ENCODE measurements around the gene TSHZ2.
"Not testable (repeated sequence)": the region's sequence is repeated elsewhere in the genome, so short reads cannot be mapped to it uniquely, and the experiment has no call there.

The TSHZ2 gene

DNA sequence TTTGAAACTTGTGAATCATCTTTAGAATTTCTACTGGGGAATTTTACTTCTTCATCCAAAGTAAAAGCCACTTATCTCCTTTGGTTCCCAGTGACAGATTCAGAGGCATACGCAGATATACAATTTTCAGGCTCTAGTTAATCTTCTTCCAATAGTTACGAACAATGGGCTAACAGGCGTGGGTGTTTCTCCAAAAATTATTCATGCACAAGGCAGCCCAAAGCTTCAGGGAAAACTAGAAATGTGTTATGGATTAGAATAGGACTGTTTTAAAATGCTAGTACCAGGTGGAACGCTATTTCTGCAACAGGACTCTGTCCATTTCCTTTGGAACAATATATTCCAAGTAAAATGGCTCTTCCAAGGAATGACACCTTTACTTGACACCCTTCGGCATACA, 519.3 kb downstream of the TSHZ2 start:
- DNase-seq: no peak

- DNase-seq: no peak
Measured at GRCh38 chr20:53492212-53492611, 520.1 kb downstream of the TSHZ2 start.

DNA sequence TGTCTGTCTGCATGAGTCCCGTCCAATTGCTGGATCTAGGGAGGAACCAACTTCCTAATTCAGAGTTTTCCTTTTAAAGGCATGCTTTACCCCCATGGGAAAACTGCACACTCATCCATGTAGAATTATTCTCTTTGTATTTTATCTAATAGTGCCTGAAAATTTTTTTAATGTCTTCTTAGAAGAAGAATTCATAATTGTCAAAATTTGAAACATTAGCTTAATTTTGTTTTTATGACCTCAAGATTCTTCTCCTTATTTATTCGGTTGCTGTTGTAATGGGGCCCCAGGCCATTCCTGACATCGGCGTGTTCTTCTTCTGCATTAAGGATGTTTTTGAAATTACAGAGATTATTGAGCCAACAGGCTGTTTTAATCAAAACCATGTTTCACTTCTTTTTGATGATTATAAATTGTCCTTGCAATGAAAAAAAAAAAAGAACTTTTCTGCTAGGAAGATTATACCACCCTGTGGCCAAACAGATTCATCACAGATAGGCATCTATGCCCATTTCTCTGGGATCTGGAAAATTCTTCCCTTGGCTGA, 521.2 kb downstream of the TSHZ2 start:
- DNase-seq: no peak

DNA sequence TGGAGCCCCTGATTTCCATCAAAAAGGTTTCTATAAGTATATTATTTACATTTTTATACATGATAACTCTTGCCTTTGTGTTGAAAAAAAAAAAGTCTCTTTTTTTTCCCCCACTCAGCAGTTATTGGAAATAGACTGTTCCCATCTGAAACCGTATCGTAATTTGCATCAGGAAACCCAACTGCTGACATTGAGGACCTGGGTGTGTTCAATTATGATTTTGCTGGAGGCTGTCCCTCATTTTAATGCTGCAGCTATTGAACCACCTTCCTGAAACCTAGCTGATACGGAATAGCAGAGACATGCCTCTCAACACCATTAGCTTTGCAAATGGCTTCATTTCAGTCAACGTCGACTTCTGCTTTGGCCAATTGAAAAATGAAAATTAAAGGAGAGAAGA, 522.6 kb downstream of the TSHZ2 start:
- DNase-seq: peak; percentile 37

- DNase-seq: peak; percentile 61
Measured at GRCh38 chr20:53495398-53496092, 523.4 kb downstream of the TSHZ2 start.

DNA sequence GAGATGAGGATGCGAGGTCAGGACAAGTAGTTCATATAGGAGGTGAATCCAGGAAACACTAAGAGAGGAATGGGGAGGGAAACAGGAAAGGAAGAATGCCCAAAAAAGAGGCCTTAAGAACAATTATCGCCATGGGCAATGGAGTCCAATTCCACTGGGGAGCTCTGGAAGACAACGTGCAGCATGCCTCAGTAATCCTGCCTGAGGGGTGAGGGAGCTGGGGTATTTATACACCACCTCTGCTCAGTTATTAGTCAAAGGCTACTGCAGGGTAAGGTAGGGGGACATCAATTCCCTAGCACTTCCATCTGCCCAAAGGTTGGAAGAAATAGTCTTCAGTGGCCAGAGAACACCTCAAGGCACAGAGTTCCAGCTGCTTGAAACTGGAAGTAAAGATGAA, 525.1 kb downstream of the TSHZ2 start:
- no peak for DNase-seq

GRCh38 chr20:53498341-53498740, 526.2 kb downstream of the TSHZ2 start:
- DNase-seq: no peak

DNA sequence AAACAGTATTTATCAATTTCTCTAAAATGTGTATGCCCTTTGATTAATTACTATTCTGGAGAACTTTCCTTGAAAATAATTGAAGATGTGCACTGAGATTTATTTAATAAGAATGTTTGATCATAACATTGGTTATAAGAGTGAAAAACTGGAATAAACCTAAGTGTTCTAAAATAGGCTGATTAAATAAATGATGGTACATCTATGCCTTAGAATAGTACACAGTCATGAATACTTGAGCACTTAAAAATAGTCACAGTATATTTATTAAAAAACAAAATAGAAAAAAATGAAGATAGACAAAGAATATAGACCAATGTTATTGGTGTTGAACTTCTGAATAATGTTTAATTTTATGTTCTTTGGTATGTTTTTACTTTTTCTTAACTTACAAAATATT, 528.5 kb downstream of the TSHZ2 start:
- DNase-seq: no peak

DNA sequence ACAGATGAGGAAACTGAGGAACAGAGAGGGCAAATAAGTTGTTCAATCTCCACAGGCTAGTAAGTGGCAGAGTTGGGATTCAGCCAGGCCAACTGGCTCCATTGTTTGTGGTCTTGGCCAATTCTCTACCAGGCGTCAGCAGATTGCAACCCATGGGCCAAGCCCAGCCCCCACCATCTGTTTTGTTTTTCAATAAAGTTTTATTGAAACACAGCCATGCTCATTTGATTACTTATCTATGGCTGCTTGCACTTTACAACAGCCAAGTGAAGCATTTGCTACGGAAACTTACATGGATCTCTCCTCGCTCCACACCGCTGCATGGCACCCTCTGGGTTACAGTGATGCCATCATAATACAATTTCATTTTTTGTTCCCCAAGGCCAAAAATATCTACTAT, 530.7 kb downstream of the TSHZ2 start:
- DNase-seq: no peak

- no peak for DNase-seq
Measured at GRCh38 chr20:53503517-53503919, 531.4 kb downstream of the TSHZ2 start.

GRCh38 chr20:53504106-53504505, 531.9 kb downstream of the TSHZ2 start:
- not testable (repeated sequence) for DNase-seq

GRCh38 chr20:53510262-53510661, 538.1 kb downstream of the TSHZ2 start:
- no peak for DNase-seq

DNA sequence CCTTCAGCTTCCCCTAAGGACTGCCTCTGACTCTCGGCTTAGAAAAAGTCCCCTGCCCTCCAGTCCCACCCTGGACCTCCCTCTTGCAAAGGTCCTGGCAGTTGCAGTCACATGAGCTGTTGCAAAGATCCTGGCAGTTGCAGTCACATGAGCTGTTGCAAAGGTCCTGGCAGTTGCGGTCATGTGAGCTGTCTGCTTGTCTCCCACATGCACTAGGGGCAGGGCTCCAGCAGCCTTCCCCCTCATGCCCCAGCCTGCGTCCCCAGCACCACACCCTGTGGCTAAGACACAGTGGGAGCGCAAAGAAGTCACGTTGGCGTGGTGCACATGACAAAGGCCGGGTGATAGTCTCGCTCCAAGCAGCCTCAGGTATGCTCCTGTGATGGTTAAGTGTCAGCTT, 538.5 kb downstream of the TSHZ2 start:
- no peak for DNase-seq

DNA sequence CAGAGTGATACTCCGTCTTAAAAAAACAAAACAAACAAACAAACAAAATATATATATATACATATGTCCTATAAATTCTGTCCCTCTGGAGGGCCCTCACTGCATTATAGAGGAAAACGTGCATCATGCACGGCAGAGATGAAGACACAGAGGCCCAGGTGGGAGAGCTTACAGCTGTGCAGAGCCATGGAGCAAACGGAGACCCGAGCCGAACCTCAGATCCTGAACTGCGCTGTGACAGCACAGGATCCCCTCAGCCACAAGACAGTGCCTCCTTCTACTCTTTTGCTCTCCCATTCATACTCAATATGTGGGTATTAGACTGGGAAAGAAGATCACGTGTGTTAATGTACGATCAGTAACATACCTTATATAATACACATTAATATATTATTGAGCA, 539.9 kb downstream of the TSHZ2 start:
- DNase-seq: no peak

- DNase-seq: no peak
Measured at GRCh38 chr20:53513168-53513488, 541.0 kb downstream of the TSHZ2 start.

- DNase-seq: no peak
Measured at GRCh38 chr20:53513489-53514298, 541.5 kb downstream of the TSHZ2 start.

DNA sequence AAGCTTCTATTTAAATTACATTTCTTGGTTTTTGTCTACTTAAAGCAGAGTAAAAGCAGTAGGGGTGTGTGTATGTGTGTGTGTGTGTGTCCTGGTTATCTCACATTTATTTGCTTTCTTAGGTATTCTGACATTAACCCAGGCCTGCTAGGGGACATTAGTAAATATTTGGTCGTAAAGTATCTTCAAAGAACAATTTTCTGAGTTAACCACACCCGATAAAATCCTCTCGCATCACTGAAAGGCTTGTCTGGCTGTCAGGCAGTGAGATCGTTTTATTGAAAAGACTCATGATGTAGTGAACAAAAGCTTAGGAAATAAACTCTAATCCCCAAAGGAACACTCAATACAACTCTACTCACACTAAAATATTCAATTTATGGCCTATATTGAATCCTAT, 543.6 kb downstream of the TSHZ2 start:
- DNase-seq: no peak

GRCh38 chr20:53517146-53517545, 545.0 kb downstream of the TSHZ2 start:
- no peak for DNase-seq

DNA sequence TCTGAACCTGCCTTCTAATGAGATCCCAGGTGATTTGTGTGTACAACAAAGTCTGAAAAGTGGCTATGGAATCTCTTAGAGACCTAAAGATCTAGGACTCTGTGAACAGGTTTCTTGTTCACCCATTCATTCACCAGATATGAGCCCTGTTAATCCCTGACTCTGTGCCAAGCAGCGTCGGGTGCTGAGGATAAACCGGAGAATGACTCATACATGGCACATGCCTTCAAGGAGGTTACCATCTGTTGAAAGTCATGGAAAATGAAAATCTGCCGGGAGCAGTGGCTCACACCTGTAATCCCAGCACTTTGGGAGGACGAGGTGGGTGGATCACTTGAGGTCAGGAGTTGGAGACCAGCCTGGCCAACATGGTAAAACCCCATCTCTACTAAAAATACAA, 549.3 kb downstream of the TSHZ2 start:
- not testable (repeated sequence) for DNase-seq

GRCh38 chr20:53522026-53522425, 549.9 kb downstream of the TSHZ2 start:
- no peak for DNase-seq

GRCh38 chr20:53522696-53523095, 550.5 kb downstream of the TSHZ2 start:
- DNase-seq: no peak

- not testable (repeated sequence) for DNase-seq
Measured at GRCh38 chr20:53523615-53524014, 551.5 kb downstream of the TSHZ2 start.

DNA sequence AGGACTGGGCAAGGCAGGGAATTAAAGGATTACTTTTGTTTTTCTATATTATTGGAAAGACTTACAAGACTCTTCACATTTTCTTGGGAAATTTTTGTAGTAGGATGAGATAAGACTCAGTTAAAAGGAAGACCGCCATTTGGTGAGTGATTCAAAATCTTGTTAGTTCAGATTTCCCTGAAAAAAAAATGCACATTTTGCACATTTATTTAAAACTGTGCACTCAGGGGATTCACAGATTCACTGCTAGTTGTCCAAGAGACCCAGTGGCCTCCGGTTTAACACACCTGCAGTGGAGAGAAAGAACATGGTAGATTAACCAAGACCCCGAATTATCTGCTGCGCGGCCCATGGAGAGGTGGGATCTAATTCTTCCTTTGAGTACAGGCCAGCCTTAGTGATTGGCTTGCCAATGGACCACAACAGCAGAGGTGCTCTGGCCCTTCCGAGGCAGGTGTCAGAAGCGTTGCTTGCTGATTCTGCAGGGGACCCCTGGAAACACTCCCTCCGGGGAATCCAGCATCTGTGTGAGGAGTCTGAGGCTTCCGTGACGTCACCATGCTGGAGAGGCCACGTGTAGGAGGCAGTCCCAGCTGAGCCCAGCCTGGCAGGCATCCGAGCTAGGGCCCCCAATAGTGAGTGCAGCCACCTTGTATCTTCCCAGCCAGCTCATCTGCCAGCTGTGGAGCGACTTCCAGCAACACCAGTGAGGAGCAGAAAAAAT, 552.6 kb downstream of the TSHZ2 start:
- DNase-seq: no peak

- no peak for DNase-seq
Measured at GRCh38 chr20:53527196-53527595, 555.0 kb downstream of the TSHZ2 start.

Measured in retina (tissue), 1 donor.